NOMO-1 treated with DMSO at 0.1 percent for 48 hours (cell line): Measurements from ENCODE around the gene CHN2.

Experiments used
- DNase-seq: peaks from one replicate; lab custom pipeline; 2025; ENCODE audit not compliant: unreplicated experiment; lab: John Stamatoyannopoulos, UW

The CHN2 gene

GRCh38 chr7:29458933-29459332 is 264.4 kb downstream of the CHN2 start:
- DNase-seq = no peak

DNA sequence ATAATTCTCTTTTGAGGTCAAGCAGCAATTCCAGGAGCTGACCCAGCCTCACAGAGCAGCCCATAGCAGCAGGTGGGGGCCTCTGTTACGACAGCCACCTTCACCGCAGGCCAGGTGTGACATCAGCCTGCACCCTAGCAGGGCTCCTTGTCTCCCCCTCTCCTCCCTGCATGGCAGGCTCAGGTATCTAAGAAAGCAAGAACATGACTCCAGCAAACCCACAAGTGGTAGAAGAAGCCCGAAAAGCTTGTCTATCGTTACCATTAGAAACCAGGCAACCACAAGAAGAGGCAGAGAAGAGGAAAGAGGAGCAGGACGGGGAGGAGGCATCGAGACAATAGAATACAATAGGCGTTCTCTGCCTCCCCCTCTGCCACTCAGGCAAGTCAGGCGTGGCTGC is 265.0 kb downstream of the CHN2 start:
- DNase-seq = no peak

DNA sequence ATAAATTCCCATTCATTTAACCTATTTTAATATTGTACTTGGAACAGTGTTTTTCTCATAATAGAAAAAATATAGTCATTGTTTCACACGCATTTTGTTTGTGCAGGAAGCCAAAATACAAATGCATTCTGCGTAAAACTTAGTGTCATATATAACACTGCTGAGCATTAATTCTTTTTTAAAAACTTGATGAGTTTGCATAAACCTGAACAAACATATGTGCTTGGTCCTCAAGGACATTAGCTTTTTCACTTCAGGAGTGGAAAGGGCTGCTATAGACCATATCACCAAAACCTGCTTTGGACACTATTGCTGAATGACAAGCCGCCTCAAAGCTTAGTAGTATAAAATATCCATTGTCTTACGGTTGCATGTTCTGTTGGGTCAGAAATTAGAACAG is 267.4 kb downstream of the CHN2 start:
- no peak for DNase-seq

GRCh38 chr7:29463504-29464158 is 269.1 kb downstream of the CHN2 start:
- DNase-seq = no peak

- DNase-seq = no peak
Measured at GRCh38 chr7:29464753-29465152, 270.2 kb downstream of the CHN2 start.

DNA sequence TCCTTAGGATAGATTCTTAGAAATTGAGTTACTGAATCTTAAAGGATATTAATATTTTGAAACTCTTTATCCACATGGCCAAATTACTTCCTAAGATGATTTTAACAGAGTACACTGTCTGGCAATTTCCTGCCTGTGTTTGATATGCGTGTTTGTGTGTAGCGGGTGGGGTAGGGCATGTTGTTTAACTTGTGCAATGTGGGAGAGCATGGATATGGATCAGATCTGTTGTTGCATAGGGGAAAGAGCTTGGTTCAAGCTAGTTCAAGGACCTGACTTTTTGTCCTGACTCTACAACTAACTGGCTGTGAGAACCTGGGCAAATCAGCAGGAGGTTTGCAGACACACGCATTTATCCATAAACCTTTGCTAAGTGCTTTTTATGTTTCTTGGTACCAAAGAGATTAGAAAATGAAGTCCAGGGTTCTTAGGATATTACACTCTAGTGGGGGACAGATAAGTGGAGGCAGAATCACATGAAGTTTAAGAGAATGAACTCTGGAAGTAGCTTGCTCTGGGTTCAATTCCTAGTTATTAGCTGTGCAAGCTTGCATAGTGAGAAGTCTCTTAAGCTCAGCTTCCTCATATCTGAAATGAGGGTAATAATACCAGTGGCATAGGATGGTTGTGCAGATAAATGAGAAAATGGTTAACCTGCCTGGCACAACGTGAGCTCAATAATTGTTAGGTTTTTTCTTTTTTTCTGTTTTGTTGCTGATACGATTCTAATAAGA is 272.8 kb downstream of the CHN2 start:
- DNase-seq = no peak

GRCh38 chr7:29468196-29468595 is 273.6 kb downstream of the CHN2 start:
- DNase-seq = no peak

DNA sequence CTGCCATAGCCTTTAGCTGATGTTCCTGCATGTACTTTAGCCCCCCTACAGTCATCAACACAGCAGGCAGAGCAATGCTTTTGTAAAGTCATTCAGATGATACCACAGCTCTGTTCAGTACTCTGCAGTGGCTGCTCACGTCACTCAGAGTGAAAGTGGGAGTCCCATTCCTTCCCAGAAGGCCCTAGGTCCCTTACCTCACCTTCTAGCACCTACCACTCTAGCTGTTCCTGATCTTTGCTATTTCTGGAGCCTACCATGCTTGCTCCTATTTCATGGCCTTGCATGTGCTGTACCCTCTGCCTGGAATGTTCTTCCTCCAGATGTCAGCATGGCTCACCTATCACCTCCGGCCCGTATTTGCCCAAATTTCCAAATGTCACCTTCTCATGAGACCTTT is 274.7 kb downstream of the CHN2 start:
- DNase-seq = no peak

DNA sequence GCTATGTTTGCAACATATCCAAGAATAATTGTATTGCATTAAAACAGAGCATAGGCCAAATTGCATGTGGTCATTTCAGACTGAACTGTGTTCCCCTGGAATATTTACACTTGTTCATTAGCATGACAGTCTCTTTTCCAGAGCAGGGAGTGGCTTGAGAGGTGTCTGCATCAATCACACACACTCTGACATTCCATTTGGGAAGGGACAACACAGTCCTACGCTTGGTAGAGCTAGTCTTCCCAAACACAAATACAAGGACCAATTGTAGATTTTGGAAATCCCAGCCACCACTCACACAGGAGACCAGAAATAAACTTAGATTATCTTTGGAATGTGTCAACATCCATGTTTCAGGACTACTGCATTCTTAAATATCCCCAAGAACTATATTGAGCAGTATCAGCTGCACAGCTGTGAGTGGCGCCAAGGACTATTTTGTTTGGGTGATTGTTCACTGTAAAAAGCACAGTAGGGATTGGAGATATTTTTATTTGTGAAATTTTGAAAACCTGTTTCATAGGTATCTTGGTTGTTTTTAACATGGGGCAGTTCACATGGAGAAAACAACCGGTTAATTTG is 275.5 kb downstream of the CHN2 start:
- no peak for DNase-seq

DNA sequence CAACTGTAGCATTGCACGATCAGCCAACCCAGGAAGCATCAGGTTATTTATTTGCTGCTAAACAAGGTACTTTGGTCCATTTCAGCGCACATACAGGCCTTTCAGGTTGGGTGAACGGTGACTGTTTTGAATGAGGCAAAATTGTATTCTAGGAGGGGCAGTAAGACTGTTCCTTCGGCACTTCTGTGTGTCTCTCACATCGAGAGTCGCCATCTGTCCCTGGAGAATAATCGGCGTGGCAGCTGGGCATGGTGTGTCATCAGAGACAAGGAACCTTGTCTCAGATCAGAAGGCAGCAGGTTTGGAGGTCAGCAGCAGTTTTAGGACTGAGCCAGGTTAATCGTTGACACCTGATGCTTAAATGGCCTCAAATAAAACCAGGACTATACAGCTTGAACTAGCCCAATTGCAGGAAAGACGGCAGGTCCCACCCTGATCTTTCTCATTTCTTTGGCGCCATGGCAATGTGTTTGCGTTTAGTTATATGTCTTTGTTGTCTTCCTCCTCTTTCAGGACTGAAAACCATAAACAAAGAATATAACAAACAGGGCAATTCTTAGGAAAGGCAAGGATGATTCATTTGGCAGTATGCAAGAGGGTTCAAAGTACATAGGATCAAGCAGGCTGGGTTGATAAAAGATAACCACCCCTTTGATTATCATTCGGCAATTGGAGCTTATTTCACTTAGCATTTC is 277.0 kb downstream of the CHN2 start:
- DNase-seq = no peak

DNA sequence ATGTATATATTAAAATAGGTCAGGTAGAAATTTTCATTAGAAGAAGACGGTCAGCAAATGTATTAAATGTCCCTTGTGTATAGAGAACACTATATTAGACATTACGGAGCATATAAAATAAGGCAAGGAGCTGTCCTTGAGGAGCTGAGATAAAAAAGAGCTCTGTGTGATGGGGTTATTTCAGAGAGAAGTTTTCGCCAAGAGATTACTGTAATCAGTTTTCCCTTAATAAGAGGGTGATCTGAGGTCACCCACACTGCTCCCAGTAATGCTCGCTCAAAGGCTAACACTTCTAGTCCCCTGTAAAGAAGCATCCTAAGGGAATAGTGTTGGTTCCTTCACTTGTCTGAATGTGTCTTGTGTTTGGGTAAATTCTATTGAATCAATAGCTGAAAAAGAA is 282.3 kb downstream of the CHN2 start:
- no peak for DNase-seq

DNA sequence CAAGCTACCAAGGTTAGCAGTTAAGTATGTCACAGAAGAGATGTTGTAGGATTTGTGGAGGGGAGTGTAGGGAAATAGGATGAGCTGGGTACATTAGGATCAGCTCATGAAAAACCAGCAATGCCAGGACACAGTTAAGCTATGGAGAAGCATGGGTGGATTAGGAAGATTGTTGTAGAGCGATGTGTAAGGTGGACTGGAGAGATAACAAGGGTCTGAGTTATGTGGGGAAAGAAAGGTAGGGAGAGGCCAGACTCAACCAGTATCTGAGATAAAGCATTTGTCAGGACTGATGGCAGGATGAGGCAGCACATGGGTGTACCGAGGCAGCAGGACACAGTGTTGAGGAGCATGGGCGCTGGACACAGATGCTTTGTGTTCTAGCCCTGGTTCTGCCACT is 283.7 kb downstream of the CHN2 start:
- no peak for DNase-seq

GRCh38 chr7:29478687-29479240 is 284.2 kb downstream of the CHN2 start:
- DNase-seq = no peak

DNA sequence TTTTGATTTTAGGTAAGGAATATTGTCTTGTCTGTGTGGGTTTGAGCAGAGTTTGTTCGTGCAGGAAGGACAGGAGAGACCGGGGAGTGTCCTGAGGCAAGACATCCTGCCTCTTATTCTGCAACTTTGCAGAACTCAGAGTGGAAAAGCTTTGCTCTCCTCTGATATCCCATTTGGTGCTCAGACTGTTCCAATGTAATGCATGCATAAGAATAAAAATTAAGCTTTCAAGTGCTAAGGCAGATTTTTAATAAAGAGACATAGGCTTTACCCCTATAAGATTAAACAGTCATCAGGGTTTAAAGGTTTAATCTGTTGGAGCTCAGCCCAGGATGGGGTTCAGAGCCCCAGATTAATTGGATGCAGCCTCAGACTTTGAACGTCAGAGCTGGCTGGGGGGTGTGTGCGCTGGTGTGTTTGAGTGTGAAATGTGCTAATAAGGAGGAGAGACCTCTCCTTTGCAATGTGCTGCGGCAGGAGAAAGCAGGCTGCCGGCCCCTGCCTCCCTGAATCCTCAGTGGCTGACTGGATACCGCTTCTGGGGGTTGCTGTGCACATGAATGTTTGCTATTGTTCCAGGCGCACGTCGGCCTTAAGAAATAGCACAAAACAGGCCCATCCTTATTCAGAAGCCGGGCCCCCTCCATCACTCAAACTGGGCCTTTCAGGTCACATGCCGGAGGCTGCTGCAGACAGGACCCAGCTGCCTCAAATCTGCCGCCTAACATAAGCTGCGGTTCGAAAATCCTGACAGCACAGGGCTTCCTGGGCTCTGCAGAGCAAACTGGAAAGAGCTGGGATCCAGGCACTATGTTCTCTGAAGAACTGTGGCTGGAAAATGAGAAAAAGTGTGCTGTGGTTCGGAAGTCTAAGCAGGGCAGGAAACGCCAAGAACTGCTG is 285.0 kb downstream of the CHN2 start:
- DNase-seq = no peak

DNA sequence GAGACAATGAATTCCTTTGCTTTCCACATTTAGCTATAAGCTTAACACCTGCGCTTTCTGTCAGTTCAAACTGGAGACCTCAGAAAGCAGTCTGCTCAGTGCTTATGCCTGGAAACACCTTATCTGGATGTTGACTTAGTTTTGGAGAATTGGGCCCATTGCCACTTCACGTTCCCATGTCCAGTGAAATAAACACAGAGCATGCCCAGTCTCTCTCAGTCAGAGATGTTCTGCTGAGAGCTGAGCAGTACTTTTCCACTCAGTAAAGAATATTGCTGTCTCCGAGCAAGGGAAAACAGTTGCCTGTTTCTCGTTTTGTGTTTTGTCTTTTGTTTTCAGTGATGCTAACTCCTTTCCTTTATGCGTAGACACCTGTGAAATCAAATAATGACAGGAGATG is 285.9 kb downstream of the CHN2 start:
- DNase-seq = no peak

GRCh38 chr7:29480934-29481651 is 286.5 kb downstream of the CHN2 start:
- DNase-seq = no peak

GRCh38 chr7:29482056-29482455 is 287.5 kb downstream of the CHN2 start:
- no peak for DNase-seq

DNA sequence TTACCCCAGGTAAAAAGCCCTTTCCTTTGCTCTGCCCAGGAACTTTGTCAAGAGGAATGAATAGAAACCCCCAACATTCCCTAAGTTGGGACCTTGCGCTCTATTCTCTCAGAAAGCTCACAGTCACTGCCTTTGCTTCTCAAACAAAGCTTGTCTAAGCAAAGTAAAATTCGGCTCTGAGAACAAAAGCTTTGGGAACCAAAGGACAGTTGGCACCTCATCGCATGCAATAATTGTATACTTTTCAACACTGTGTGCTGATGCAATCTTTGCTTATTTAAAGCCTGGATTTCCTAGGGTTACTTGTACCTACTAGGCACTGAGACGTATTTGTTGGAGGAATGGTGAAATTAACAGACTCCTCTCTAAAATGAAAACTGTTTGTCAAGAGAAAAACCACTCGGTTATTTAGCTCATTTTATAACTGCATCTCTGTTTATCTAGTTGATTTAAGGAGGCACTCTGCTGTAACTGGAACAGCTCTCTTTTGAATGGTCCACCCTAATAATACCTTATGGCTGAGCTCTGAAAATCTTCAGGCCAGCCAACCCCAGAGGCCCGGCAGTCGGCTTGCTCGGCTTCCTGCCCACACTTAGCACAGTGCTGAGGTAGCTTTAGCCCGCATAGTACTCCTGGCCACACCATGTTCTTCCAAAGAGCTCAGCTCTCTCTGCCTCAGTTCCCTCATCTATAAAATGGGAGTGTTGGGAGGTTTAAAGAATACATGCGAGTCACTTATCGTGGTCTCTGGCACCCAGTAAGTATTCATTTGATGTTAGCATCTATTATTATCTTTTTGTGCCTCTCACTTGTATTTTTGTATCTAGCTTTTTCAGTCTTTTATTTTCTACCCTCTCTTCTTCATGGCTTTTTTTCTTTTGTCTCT is 288.9 kb downstream of the CHN2 start:
- DNase-seq = no peak

GRCh38 chr7:29484280-29484679 is 289.7 kb downstream of the CHN2 start:
- DNase-seq = no peak
